MCF 10A (cell line): Measurements from ENCODE around the gene MED27. TPM values are rescaled to one million over a fixed set of nuclear protein-coding genes. Genes with fewer than 3 reads are reported as not detected.

Experiments
- BruUV-seq: library from RNA; stranded (reverse); fragments of 400-500 nt; replicated peaks from 2 replicates; lab custom pipeline; 2021; lab: Mats Ljungman, UMichigan
- CTCF ChIA-PET: fragments of 300-600 bp; sonication (Branson Sonifier 250); formaldehyde crosslinking; extraction: SDS; loops from one replicate; lab custom pipeline; 2021; ENCODE audit warnings: antibody characterized with exemption, inconsistent platforms; lab: Yijun Ruan, JAX
- POLR2A ChIA-PET: fragments of 300-600, 350-650 bp; sonication (Branson Sonifier 250); formaldehyde crosslinking; extraction: SDS; loops from one replicate; lab custom pipeline; 2020; ENCODE audit warnings: antibody characterized with exemption, inconsistent platforms; lab: Yijun Ruan, JAX
- DNase-seq: peaks from one replicate; pipeline ENCODE4 v3.0.0-alpha.2; 2018; ENCODE audit not compliant: unreplicated experiment
- H3K27ac Mint-ChIP-seq: one replicate; pipeline ENCODE4 v1.8.0; 2022; ENCODE audit warnings: mild to moderate bottlenecking, low read depth, mixed read lengths; ENCODE audit not compliant: unreplicated experiment
- H3K27me3 Mint-ChIP-seq: one replicate; pipeline ENCODE4 v1.8.0; 2022; ENCODE audit warnings: mixed read lengths; ENCODE audit not compliant: insufficient read depth, unreplicated experiment
- H3K36me3 Mint-ChIP-seq: one replicate; pipeline ENCODE4 v1.8.0; 2022; ENCODE audit warnings: mild to moderate bottlenecking, moderate library complexity, mixed read lengths; ENCODE audit not compliant: insufficient read depth, unreplicated experiment
- H3K4me1 Mint-ChIP-seq: one replicate; pipeline ENCODE4 v1.8.0; 2022; ENCODE audit warnings: mixed read lengths; ENCODE audit not compliant: insufficient read depth, unreplicated experiment
- H3K4me3 Mint-ChIP-seq: one replicate; pipeline ENCODE4 v1.8.0; 2022; ENCODE audit warnings: mild to moderate bottlenecking, moderate library complexity, mixed read lengths; ENCODE audit not compliant: unreplicated experiment
- H3K9me3 Mint-ChIP-seq: one replicate; pipeline ENCODE4 v1.8.0; 2022; ENCODE audit warnings: mixed read lengths; ENCODE audit not compliant: unreplicated experiment
- intact Hi-C: fragments of 100-400 bp; cut with micrococcal nuclease; formaldehyde crosslinking; loops from 2 replicates; pipeline ENCODE4 v1.14.1; 2022
- total RNA-seq: library from RNA; stranded (reverse); gene quantifications from 2 replicates; pipeline ENCODE4 v1.2.3, GENCODE V29; 2022
- TF ChIP-seq, protein P1 (sequence below): fragments of 200-600 bp; IDR thresholded peaks from one replicate; pipeline ENCODE4 v1.8.0; 2022; ENCODE audit warnings: antibody characterized with exemption, mild to moderate bottlenecking; ENCODE audit not compliant: unreplicated experiment

MED27 gene
- total RNA-seq, 1 experiment from 2014 or later: 34.3 TPM

DNA sequence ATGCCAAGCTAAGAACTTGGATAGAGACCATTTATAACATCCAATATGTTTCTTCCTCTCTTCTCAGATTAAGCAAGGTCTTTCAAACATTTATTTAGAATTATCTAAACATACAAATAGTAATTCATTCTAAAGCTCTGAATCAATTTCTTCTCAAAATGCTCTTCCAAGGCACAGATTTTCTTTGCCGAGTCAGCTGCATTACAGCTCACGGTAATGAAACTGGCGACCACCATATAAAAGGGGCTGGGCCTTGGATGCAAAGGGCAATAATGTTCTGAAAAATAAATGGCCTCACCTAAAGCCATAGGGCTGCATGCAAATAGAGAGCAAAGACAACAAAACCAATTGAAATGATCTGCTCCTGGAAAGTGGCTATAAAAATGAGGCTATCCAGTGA lies 63.8 kb downstream of the MED27 start:
- no peaks in the 10 kb centered on the region for H3K4me1 Mint-ChIP-seq
- intact Hi-C loops: no loop called here
- H3K36me3 Mint-ChIP-seq: peaks cover 5% of the 10 kb centered on the region
- TF ChIP-seq, protein P1, sequence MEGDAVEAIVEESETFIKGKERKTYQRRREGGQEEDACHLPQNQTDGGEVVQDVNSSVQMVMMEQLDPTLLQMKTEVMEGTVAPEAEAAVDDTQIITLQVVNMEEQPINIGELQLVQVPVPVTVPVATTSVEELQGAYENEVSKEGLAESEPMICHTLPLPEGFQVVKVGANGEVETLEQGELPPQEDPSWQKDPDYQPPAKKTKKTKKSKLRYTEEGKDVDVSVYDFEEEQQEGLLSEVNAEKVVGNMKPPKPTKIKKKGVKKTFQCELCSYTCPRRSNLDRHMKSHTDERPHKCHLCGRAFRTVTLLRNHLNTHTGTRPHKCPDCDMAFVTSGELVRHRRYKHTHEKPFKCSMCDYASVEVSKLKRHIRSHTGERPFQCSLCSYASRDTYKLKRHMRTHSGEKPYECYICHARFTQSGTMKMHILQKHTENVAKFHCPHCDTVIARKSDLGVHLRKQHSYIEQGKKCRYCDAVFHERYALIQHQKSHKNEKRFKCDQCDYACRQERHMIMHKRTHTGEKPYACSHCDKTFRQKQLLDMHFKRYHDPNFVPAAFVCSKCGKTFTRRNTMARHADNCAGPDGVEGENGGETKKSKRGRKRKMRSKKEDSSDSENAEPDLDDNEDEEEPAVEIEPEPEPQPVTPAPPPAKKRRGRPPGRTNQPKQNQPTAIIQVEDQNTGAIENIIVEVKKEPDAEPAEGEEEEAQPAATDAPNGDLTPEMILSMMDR: no peak
- no peak overlapping the region for H3K27ac Mint-ChIP-seq
- H3K27me3 Mint-ChIP-seq: no peaks in the 10 kb centered on the region
- no peak overlapping the region for H3K4me3 Mint-ChIP-seq
- ChIA-PET POLR2A (interaction anchor here (1.6 to 1.7 kb wide), 2 partner anchors 9 to 12 kb away, joined by 4 to 9 read pairs; no protein-coding TSS in a partner anchor), CTCF (interaction anchor here (0.6 to 1.3 kb wide), 2 partner anchors 220 to 664 kb away, joined by 4 read pairs; no protein-coding TSS in a partner anchor)
- BruUV-seq: no TSS peak
- H3K9me3 Mint-ChIP-seq: no peaks in the 10 kb centered on the region
- DNase-seq: no peak

DNA sequence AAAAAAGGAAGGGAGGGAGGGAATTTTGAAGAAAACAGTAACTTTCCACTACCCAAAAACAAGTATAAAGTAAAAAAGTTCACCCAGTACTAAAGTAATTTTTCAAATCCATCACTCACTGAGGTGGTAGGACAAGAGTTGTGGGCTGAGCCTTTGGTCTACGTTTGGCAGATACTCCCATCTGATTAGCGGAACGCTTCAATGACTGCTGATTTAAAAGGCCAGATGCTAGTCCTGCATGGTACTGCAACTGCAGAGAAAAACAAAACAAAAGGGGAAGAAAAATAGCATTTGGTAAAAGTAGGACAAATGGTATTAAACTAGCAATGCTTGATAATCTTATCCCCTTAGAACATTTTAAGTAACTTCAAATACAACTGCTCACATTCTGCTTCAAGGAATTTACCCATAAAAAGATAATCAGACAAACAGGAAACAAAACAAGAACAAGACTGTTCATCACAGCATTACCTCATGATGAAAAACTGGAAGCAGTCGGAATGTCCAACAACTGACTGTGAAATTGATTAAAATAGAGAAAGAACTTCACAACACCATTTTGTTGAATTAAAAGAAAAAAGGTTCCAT lies 65.4 kb downstream of the MED27 start:
- DNase-seq: no peak
- Mint-ChIP-seq H3K36me3 (peaks cover 5% of the 10 kb centered on the region), H3K4me1 (peaks cover 3% of the 10 kb centered on the region), H3K4me3 (no peak overlapping the region), H3K27ac (no peak overlapping the region), H3K9me3 (no peaks in the 10 kb centered on the region), H3K27me3 (no peaks in the 10 kb centered on the region)
- POLR2A ChIA-PET: interaction anchor here (1.7 kb wide), 1 partner anchor 10 kb away, joined by 4 read pairs; no protein-coding TSS in a partner anchor
- CTCF ChIA-PET: no interaction called here
- no TSS peak for BruUV-seq
- intact Hi-C loops: no loop called here
- TF ChIP-seq, protein P1: no peak

DNA sequence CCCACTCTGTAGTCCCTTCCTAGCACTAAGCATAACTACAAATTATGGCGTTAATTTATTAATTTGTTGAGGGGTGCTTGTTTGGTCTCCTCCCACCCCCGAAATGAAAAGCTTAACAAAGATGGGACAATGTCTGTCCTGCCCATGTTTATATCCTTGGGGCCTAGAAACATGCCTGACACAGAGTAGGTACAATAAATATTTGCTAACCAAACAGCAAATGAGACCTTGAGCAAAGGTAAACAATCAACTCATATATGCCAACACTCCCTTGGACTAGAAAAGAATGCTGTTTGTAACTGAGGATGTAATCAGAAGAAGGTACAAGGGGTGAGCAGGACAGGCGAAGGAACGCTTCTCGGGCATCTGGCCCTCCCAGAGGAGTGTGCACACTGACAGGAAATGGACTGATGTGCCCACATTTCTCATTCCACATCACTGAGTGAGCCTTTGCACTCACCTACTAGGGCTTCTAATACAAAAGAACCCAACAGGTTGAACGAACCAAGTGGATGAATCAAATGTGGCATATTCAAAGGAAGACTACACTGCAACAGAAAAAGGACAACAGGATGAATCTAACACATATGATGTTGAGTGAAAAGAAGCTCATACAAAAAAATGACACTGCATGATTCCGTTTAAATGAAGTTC lies 66.8 kb downstream of the MED27 start:
- CTCF ChIA-PET: interaction anchor here (1.0 kb wide), 1 partner anchor 8 kb away, joined by 3 read pairs; no protein-coding TSS in a partner anchor
- H3K4me3 Mint-ChIP-seq: no peak overlapping the region
- POLR2A ChIA-PET: interaction anchor here (0.6 to 1.3 kb wide), 3 partner anchors 10 to 254 kb away, joined by 3 read pairs; no protein-coding TSS in a partner anchor
- intact Hi-C loops: no loop called here
- no peak for DNase-seq
- no peaks in the 10 kb centered on the region for H3K9me3 Mint-ChIP-seq
- peaks cover 18% of the 10 kb centered on the region for H3K4me1 Mint-ChIP-seq
- H3K27me3 Mint-ChIP-seq: no peaks in the 10 kb centered on the region
- TSS peak; percentile 13 for BruUV-seq
- no peak overlapping the region for H3K27ac Mint-ChIP-seq
- TF ChIP-seq, protein P1: no peak
- H3K36me3 Mint-ChIP-seq: no peaks in the 10 kb centered on the region

DNA sequence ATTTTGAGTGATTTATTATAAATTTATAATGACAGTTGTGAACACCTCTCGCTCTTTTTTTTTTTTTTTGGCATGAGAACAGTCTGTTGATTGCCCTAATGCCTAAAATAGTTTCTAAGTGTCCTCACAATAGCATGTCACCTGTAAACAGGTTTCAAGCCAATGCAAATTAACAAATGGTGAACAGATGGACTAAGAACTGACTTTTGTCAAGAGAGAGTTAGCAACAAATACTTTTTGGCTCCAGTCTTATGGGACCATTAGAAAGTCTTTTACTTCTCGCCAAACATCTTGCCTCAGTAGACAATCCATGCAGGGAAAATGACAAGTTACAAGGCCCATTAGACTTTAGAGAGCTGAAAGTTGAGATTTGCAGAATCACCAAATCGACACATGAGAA lies 67.8 kb downstream of the MED27 start:
- Mint-ChIP-seq H3K27me3 (no peaks in the 10 kb centered on the region), H3K4me3 (no peak overlapping the region), H3K9me3 (no peaks in the 10 kb centered on the region), H3K27ac (no peak overlapping the region), H3K4me1 (peaks cover 25% of the 10 kb centered on the region), H3K36me3 (peaks cover 6% of the 10 kb centered on the region)
- CTCF ChIA-PET: interaction anchor here (0.6 to 1.0 kb wide), 2 partner anchors 9 to 65 kb away, joined by 3 read pairs; no protein-coding TSS in a partner anchor
- POLR2A ChIA-PET: interaction anchor here (0.6 to 1.1 kb wide), 2 partner anchors 11 to 68 kb away, joined by 3 read pairs; partner anchors contain the start of gene MED27
- no TSS peak for BruUV-seq
- intact Hi-C loops: no loop called here
- TF ChIP-seq, protein P1: no peak
- DNase-seq: no peak
